Renal cortex interstitium (tissue), 15 donors: Measurements from ENCODE around the gene COMMD8. TPM values are rescaled to one million over a fixed set of nuclear protein-coding genes. Genes with fewer than 3 reads are reported as not detected.
"Not testable (repeated sequence)": the region's sequence is repeated elsewhere in the genome, so short reads cannot be mapped to it uniquely, and the experiment has no call there.

ENCODE experiments used
- DNase-seq, 11 donors: peaks; one replicate each; pipeline ENCODE4 v3.0.0-alpha.2; 2013; ENCODE audit warnings: low read depth in 9 of 11, low spot score in 4 of 11; ENCODE audit errors: extremely low read depth in 1 of 11
- long read RNA-seq, 16 experiments: transcript quantifications; one replicate each; lab custom pipeline, GENCODE V29; 2026
- polyA plus RNA-seq, 3 donors: library from polyadenylated mRNA; unstranded; fragments of 120-200 nt; gene quantifications; one replicate each; pipeline ENCODE4 v1.2.1, GENCODE V29; 2013; ENCODE audit not compliant: insufficient read length in 3 of 3

COMMD8 gene
- polyA plus RNA-seq = 10 to 100 TPM; 35.8 to 45.0 (median 40.1) TPM
- long read RNA-seq, donor 1, transcript COMMD8-201 (5 exons, 1,469 nt) = major isoform, 12 of 13 reads
- long read RNA-seq, donor 1, partial matches to known transcripts = 0 of 13 reads
- long read RNA-seq, donor 1, other reads (novel, unspliced or antisense) = 0 of 13 reads
- long read RNA-seq, donor 2, transcript COMMD8-201 (5 exons, 1,469 nt) = major isoform, 15 of 22 reads
- long read RNA-seq, donor 2, partial matches to known transcripts = 6 of 22 reads
- long read RNA-seq, donor 2, other reads (novel, unspliced or antisense) = 0 of 22 reads
- long read RNA-seq, donor 3, transcript COMMD8-201 (5 exons, 1,469 nt) = major isoform, 46 of 47 reads
- long read RNA-seq, donor 3, partial matches to known transcripts = 0 of 47 reads
- long read RNA-seq, donor 3, other reads (novel, unspliced or antisense) = 0 of 47 reads
- long read RNA-seq, donor 4, transcript COMMD8-201 (5 exons, 1,469 nt) = major isoform, 20 of 27 reads
- long read RNA-seq, donor 4, partial matches to known transcripts = 5 of 27 reads
- long read RNA-seq, donor 4, other reads (novel, unspliced or antisense) = 0 of 27 reads
- long read RNA-seq, donor 5 = 0 reads
- long read RNA-seq, donor 6, transcript COMMD8-201 (5 exons, 1,469 nt) = major isoform, 20 of 26 reads
- long read RNA-seq, donor 6, partial matches to known transcripts = 0 of 26 reads
- long read RNA-seq, donor 6, other reads (novel, unspliced or antisense) = 5 of 26 reads
- long read RNA-seq, donor 7, transcript COMMD8-201 (5 exons, 1,469 nt) = major isoform, 21 of 21 reads
- long read RNA-seq, donor 7, partial matches to known transcripts = 0 of 21 reads
- long read RNA-seq, donor 7, other reads (novel, unspliced or antisense) = 0 of 21 reads
- long read RNA-seq, donor 8 = 0 reads
- long read RNA-seq, donor 9, transcript COMMD8-201 (5 exons, 1,469 nt) = major isoform, 23 of 23 reads
- long read RNA-seq, donor 9, partial matches to known transcripts = 0 of 23 reads
- long read RNA-seq, donor 9, other reads (novel, unspliced or antisense) = 0 of 23 reads
- long read RNA-seq, donor 10, transcript COMMD8-201 (5 exons, 1,469 nt) = major isoform, 27 of 27 reads
- long read RNA-seq, donor 10, partial matches to known transcripts = 0 of 27 reads
- long read RNA-seq, donor 10, other reads (novel, unspliced or antisense) = 0 of 27 reads
- long read RNA-seq, donor 11, transcript COMMD8-201 (5 exons, 1,469 nt) = major isoform, 16 of 17 reads
- long read RNA-seq, donor 11, partial matches to known transcripts = 0 of 17 reads
- long read RNA-seq, donor 11, other reads (novel, unspliced or antisense) = 0 of 17 reads
- long read RNA-seq, donor 12, transcript COMMD8-201 (5 exons, 1,469 nt) = major isoform, 5 of 6 reads
- long read RNA-seq, donor 12, partial matches to known transcripts = 0 of 6 reads
- long read RNA-seq, donor 12, other reads (novel, unspliced or antisense) = 0 of 6 reads
- long read RNA-seq, donor 13 = 0 reads
- long read RNA-seq, donor 14, transcript COMMD8-201 (5 exons, 1,469 nt) = major isoform, 28 of 28 reads
- long read RNA-seq, donor 14, partial matches to known transcripts = 0 of 28 reads
- long read RNA-seq, donor 14, other reads (novel, unspliced or antisense) = 0 of 28 reads
- long read RNA-seq, donor 15, transcript COMMD8-201 (5 exons, 1,469 nt) = major isoform, 10 of 10 reads
- long read RNA-seq, donor 15, partial matches to known transcripts = 0 of 10 reads
- long read RNA-seq, donor 15, other reads (novel, unspliced or antisense) = 0 of 10 reads
- long read RNA-seq, donor 16, transcript COMMD8-201 (5 exons, 1,469 nt) = major isoform, 70 of 89 reads
- long read RNA-seq, donor 16, partial matches to known transcripts = 13 of 89 reads
- long read RNA-seq, donor 16, other reads (novel, unspliced or antisense) = 5 of 89 reads

DNA sequence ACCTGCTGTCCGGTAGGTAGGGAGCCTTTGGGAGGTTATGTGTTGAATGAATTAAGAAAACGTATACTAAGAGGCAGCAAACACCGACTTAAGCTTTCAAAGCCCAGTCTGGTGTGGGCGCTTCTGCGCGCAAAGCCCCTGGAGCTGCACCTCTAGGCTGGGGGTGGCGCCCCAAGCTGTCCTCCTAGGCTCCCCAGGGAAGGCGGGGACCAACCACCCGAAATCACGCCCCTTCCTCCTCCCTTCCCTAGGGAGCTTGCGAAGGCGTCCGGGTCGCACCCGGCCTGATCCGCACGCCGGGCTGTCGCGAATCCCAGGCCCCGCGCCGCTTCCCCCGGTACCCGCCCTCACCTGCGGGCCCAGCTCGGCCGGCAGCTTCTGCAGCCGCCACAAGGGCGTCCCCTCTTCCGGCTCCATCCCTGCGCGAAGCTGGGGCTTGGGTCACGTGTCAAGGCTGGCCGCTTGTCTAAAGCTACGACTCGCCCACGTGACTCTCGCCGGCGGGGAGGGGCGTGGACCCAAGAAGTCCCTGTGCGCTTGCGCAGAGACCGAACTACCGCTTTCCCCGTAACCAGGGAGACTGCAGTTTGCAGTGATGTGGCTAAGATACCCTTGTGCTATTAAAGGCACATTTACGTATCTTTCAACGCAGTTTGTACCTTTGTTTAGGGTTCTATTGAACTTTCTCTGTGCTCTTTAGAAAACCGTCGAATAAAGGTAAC lies at the start of gene COMMD8:
COMMD8 (minus strand) TSS at position 468 of the 722 bp plus-strand sequence; CDS start at position 417, 51 bp downstream.
- DNase-seq = peak; percentile 84 to 96 (median 93)

DNA sequence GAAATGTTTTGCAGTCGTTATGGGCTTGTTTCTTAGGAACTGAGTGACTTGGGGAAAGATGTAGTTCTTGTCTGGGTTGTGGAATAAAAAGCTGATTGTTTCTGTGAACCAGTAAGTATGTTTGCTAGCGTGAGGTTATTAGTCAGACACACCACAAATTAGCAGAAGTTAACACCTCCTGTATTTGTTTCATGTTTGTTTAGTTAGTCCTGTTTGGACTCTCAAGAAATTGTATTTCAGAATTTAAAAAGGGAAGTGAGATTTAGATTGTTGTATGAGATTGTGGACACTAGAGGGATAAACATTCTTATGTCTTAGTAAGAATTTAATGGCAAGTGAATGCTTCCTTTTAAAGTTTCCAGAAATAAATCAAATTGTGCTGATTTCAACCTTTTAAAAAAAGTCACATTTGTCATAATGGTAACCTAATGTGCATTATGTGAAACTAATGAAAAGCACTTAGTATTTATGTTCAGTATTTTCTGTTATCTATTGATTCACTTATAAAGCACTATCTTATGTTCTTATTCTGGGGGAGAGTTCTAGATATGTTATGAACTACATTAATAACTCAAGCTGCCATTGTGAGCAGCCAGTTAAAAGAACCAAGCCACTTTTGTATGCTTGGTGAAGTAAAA lies 47.1 kb upstream of the COMMD8 start:
- DNase-seq = no peak

DNA sequence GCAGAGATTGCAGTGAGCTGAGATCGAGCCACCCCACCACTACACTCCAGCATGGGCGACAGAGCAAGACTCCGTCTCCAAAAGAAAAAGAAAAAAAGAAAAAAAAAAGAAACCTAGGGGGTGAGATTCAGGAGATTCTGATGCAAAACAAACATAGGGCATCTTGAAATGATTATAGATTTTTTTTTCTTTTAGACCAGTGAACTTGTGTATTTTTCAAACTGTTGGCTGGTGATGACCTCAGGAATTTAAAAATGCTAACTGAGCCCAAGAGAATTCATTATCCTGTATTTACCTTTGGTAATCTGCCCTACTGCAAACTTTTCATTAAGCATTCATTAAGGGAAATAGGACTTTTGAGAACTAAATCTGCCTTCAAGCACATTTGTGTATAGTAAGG lies 42.2 kb upstream of the COMMD8 start:
- no peak for DNase-seq

DNA sequence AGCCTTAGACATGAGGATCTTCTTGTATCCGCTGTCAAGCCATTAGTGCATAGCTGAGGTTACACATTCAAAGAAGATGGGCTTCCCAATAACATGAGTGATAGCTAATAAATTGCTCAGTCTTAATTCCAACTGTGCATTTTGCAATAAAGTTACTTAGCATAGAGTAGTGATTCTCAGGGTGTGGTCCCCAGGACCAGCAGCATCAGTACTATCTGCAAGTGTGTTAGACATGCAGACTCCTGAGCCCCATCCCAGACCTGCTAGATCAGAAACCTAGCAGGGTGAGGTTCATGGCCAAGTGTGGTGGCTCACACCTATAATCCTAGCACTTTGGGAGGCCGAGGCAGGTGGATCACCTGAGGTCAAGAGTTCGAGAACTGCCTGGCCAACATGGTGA lies 41.6 kb upstream of the COMMD8 start:
- no peak for DNase-seq

DNA sequence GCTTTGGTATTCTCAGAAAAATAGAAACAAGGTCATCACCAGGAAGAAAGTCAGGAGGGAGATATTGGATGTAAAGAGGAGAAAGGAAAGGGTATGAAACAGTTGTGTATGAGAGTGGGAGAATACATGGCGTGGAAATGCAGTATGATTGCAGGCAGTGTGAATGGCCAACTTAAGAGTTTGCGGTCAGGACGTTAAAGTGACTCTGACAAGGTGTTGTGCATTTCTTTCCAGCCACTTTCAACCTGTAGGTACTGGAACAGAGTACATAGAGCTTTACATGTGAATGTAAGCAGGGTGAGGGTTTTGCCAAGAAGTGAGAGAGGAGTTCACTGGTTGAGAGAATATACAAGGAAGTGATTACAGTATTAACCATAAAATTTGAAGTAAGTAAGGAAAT lies 37.3 kb upstream of the COMMD8 start:
- no peak for DNase-seq

DNA sequence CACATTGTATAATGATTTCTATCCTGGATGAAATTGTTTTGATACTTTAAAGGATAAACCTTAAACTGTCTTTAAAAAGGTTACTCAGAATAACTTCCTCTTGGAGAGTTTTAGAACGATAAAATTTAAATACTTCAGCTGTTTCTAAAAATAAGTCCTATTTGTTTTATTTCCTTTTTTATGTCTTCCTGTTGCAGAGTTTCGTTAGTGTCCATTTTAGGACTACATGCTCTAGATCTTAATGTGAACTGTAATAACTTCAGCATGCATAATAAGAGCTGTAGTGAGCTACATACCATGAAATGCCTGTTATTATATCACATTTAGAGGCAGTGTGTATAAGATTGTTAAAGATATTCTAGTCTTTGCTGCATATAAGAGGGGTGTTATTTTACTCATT lies 36.2 kb upstream of the COMMD8 start:
- DNase-seq = no peak

DNA sequence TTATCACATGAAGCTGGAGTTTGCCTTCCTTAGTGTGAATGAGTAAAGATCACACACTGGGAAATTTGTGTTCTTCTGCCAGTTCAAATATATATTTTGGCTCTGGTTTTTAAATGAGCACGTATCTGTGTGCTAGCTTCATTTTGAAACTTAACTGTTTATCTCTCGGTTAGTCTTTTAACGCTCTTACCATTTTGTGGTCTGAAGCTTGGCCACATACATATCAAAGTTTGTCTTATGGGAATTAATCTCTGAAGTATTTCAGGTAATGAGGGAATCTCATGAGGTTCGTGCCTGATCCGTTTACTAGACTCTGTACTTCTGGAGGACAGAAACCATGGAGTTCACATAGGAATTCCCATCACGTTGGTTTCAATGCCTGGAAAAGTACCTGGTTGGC lies 35.4 kb upstream of the COMMD8 start:
- no peak for DNase-seq

DNA sequence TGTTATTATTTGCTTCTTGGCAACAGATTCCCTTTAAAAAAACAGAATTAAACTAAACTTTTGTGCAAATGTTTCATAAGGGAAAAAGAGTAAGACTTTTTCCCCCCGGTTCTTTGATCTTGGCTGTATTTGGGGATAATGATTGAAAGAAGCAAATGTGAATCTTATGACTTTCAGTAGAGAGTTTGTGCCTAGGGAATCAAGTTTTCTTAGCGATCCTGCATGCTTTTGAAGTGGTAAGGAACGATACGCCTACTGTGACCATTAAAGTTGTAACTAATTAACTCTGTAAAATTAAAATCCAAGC lies 30.6 kb upstream of the COMMD8 start:
- no peak for DNase-seq

DNA sequence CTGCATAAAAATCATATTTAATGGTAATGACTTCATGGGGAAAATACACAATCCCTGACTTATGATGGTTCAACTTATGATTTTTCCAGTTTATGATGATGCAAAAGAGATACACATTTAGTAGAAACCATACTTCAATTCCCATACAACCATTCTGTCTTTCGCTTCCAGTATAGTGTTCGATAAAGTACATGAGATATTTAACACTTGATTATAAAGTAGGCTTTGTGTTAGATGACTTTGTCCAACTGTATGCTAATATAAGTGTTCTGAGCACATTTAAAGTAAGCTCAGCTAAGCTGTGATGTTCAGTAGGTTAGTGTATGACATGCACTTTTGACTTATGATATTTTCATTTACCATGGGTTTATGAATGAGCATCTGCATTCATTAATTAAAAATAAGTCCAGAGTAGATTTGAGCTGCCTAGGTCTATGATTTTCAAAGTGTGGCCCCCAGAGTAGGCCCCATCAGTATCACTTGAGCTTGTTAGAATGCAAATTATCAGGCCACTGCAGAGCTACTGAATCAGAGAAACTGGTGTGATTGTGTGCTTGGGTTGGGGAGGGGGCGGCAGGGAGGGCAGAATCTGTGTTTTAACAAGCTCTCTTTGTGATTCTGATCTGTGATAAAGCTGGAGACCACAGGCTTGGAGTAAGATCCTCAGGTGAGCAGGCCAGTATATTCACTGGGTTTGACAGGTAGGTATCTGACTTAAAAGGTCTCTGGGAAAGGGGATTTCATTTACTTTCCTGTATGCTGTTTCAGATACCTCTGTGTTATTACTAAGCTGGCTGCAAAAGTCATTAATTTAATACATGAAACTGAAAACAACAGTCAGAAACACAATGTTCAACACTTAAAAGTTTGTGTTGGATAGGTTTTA lies 30.0 kb upstream of the COMMD8 start:
- DNase-seq = no peak

DNA sequence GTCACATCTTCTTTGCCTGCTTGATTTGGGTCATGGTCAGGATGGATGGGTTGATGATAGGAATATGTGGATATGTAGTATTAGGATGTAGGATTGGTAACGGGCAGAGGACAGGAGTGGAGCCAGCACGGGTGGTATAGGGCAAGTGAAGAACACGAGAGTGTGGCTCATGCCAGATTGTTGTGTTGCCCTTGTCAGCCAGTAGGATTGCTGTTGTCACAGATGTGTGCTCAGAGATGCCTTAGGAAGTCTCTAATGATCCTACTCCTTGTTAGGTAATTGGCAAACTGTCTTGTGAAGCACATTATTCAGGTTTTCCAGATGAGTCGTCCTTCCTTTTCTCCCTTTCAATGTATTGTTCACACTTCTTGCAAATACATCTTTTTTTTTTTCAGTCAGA lies 27.0 kb upstream of the COMMD8 start:
- DNase-seq = no peak

DNA sequence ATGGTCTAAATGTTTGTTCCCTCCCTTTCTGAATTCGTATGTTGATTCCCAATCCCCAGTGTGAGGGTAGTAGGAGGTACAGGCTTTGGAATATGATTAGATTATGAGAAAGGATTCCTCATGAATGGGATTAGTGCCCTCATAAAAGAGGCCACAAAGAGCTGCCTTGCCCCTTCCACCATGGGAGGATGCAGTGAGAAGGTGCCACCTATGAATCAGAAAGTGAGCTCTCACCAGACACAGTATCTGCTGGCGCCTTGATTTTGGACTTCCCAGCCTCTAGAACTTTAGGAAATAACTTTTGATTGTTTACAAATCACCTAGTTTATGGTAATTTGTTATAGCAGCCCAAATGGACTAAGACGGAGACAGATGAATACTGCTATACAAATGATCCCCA lies 25.2 kb upstream of the COMMD8 start:
- DNase-seq = no peak

DNA sequence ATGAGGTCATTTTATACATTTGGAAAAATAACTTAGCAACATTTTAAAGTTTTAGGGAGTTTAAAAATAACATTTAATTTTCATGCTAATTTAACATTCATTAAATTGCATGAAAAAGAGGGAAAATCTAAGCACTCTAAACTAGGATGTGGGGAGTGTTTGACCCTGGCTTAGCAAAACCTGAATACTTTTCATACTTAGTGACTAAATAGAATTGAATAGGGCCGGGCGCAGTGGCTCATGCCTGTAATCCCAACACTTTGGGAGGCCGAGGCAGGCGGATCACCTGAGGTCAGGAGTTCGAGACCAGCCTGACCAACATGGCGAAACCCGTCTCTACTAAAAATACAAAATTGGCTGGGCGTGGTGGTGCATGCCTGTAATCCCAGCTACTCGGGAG lies 23.2 kb upstream of the COMMD8 start:
- DNase-seq = not testable (repeated sequence)

DNA sequence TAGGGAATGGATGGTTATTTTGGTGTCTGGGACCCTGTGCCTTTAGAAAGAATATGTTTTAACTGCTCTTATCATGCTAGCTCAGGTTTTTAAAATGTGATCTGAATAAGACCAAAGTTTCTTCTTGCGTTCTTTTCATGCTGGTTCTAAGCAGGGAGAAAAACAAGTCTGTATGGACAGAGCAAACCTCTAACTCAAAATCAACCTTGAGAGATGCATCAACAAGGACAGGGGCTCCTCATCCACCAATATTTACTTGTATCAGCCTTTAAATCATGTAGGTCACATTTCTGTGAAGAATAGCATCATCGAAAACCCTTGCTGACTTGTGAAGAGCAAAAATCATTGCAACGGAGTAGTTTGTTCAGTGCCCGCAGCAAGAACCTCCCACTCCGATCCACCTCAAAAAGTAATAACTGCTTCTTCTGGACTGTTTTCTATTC lies 22.8 kb upstream of the COMMD8 start:
- no peak for DNase-seq

DNA sequence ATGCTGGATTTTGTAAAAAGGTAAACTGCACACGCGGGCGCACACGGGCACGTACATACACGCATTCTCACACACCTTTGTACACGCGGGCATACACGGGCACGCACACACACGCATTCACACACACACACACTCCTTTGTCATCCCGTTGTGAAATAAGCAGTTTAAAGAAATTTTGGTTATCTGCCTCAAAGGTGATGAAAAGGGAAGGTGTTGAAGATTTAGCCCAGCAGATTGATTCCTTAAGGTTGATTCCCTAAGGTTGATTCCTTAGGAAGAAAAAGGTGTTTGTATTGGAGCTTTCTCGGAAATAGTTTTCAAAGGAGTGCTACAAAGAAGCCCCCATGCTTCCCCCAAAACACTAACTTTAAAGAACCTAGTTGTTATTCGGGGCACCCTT lies 22.3 kb upstream of the COMMD8 start:
- DNase-seq = peak in 1 of 11 donors; percentile 39

DNA sequence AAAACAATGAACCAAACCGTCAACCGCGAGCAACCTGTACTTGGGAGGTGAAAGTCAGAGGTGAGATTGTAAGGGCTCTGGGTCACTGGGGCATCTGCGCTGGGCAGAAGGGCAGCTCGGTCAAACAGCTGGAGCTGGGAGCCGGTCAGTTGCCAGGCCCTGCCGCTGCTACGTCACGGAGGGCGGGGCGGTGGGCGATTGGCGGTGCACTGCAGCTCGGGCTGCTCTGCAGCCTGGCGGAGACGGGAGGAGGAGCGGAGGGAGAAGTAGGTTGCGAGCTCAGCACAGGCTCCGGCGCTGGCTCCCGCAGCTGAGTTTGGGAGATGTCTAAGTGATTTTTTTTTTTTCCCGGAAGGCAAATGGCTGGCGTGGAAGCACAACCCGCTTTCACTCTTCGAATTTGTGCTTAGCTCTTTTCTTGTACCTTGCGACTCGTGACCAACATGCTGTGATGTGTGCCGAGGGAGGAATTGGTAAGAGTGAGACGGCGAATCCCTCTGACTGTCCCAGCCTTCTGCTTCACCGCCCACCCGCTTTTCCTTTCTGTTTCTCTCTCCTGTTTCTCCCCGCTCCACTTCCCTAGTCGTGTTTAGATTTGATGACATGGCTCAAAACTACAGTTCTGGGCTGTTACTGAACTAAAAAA lies 21.7 kb upstream of the COMMD8 start, which contains the start of gene ATP10D:
ATP10D (plus strand) TSS at position 229 of the 646 bp plus-strand sequence. CDS start 27,266 bp downstream, outside the sequence.
- peak; percentile 86 to 93 (median 91) for DNase-seq

DNA sequence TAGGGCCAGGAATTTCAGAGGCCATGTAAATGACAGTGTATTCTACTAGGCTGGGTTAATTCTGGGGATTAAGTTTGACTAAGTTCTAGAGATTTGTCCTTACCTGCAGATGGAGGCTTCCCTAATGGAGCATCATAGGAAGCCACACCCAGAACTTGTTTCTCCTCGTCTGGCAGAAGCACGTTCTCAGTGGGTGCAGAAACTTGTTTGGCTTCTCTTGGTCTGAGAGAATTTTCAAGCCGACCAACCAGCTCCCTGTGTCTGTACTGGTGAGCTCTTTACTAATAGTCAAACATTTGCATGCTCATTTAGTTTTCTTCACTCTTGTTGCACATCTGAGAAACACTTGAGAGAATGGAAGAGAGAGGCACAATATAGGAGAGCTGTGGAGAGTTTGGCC lies 20.7 kb upstream of the COMMD8 start:
- DNase-seq = no peak
